Endothelial cell of umbilical vein (primary cell): Measurements from ENCODE around the gene C19orf44. TPM values are rescaled to one million over a fixed set of nuclear protein-coding genes. Genes with fewer than 3 reads are reported as not detected.
"Not testable (repeated sequence)": the region's sequence is repeated elsewhere in the genome, so short reads cannot be mapped to it uniquely, and the experiment has no call there.

ENCODE experiments used
- BruUV-seq: library from RNA; stranded (reverse); fragments of 400-500 nt; replicated peaks from 2 replicates; lab custom pipeline; 2021; lab: Mats Ljungman, UMichigan
- CTCF ChIA-PET: fragments of 300-600, 350-600 bp; sonication (Branson Sonifier 250); formaldehyde crosslinking; loops from one replicate; lab custom pipeline; 2021; ENCODE audit warnings: antibody characterized with exemption, inconsistent platforms; lab: Charles Lee
- POLR2A ChIA-PET: fragments of 300-600, 350-600 bp; sonication (Branson Sonifier 250); formaldehyde crosslinking; loops from one replicate; lab custom pipeline; 2021; ENCODE audit warnings: antibody characterized with exemption, inconsistent platforms; lab: Charles Lee
- DNase-seq: peaks from one replicate; pipeline ENCODE4 v3.0.0-alpha.2; 2011; ENCODE audit warnings: low read depth, low spot score
- FAIRE-seq: peaks from 2 replicates; lab custom pipeline; 2011; peaks lifted over from hg19 to GRCh38; lab: Jason Lieb, UNC
- H2AFZ ChIP-seq: 2 replicates; pipeline ENCODE4 v1.6.0; 2012; ENCODE audit warnings: low read depth, low read length, control low read depth, inconsistent platforms
- H3K27ac ChIP-seq: 2 replicates; pipeline ENCODE4 v1.5.1; 2011; ENCODE audit warnings: low read depth, mild to moderate bottlenecking, control low read depth, low read length, moderate library complexity; ENCODE audit not compliant: insufficient read depth
- H3K27me3 ChIP-seq, 2 experiments: 2 replicates each; pipeline versions ENCODE4 v1.6.0 to v1.6.1; 2011; ENCODE audit warnings: low read length in 2 of 2, mixed read lengths in 1 of 2; ENCODE audit not compliant: control insufficient read depth in 2 of 2, insufficient read depth in 2 of 2
- H3K36me3 ChIP-seq, 2 experiments: 2 replicates in 1 of 2; 3 replicates in 1 of 2; pipeline ENCODE4 v1.5.1; 2011; ENCODE audit warnings: low read length in 2 of 2, mild to moderate bottlenecking in 1 of 2, moderate library complexity in 1 of 2; ENCODE audit not compliant: control insufficient read depth in 2 of 2, insufficient read depth in 2 of 2; ENCODE audit errors: extremely low read depth in 1 of 2
- H3K4me1 ChIP-seq: 3 replicates; pipeline ENCODE4 v1.5.1; 2011; ENCODE audit warnings: mild to moderate bottlenecking, low read length; ENCODE audit not compliant: control insufficient read depth, insufficient read depth; ENCODE audit errors: extremely low read depth
- H3K4me2 ChIP-seq: 2 replicates; pipeline ENCODE4 v1.6.1; 2011; ENCODE audit warnings: low read length, control low read depth, mixed read lengths; ENCODE audit not compliant: insufficient read depth
- H3K4me3 ChIP-seq, 3 experiments: fragments of 200-600 bp in 1 of 3; sonication (generic), shearing (Covaris generic) in 1 of 3; replicated peaks in 1 of 3; 2 replicates each; pipeline ENCODE4 v1.5.1; 2011 to 2016; ENCODE audit warnings: control low read depth in 3 of 3, low read length in 3 of 3, mild to moderate bottlenecking in 2 of 3, inconsistent platforms in 1 of 3, low read depth in 1 of 3, moderate library complexity in 1 of 3; ENCODE audit not compliant: insufficient read depth in 1 of 3
- H3K79me2 ChIP-seq: 2 replicates; pipeline ENCODE4 v1.6.0; 2012; ENCODE audit warnings: low read length, inconsistent platforms; ENCODE audit not compliant: control insufficient read depth, insufficient read depth
- H3K9ac ChIP-seq: replicated peaks from 2 replicates; pipeline ENCODE3; 2011; ENCODE audit warnings: low read length, control low read depth; ENCODE audit not compliant: insufficient read depth; ENCODE audit errors: extremely low read depth
- H3K9me1 ChIP-seq: replicated peaks from 3 replicates; pipeline ENCODE4 v1.6.0; 2011; ENCODE audit warnings: mild to moderate bottlenecking, low read length; ENCODE audit not compliant: control insufficient read depth, insufficient read depth; ENCODE audit errors: extremely low read depth
- H3K9me3 ChIP-seq: replicated peaks from 2 replicates; pipeline ENCODE4 v1.5.1; 2012; ENCODE audit warnings: low read length, inconsistent platforms; ENCODE audit not compliant: control insufficient read depth, insufficient read depth
- H4K20me1 ChIP-seq: replicated peaks from 2 replicates; pipeline ENCODE3; 2011; ENCODE audit warnings: mild to moderate bottlenecking, low read length; ENCODE audit not compliant: control insufficient read depth, insufficient read depth; ENCODE audit errors: extremely low read depth
- MYC ChIP-seq: IDR thresholded peaks from one replicate; pipeline ENCODE4 v1.6.1; 2011; ENCODE audit warnings: mild to moderate bottlenecking, low read depth, low read length
- dilution Hi-C: fragments of 300-500 bp; cut with MboI; formaldehyde crosslinking; loops from one replicate; pipeline ENCODE4 v1.15.0; 2019; ENCODE audit warnings: low sequenced_read_pairs; ENCODE audit not compliant: extremely low pct_ligation_motif_present
- intact Hi-C: fragments of 100-400 bp; cut with micrococcal nuclease; formaldehyde crosslinking; loops from one replicate; pipeline ENCODE4 v1.10.0; 2022
- polyA plus RNA-seq, 4 experiments: library from polyadenylated mRNA; depleted of rRNA in 3 of 4; stranded (reverse) in 3 of 4; unstranded in 1 of 4; fragments of >200 nt; gene quantifications; 2 replicates each; pipeline versions ENCODE4 v1.2.1 to v1.2.3, GENCODE V29; 2011 to 2012; ENCODE audit warnings: missing spikeins in 1 of 4
- total RNA-seq: library from RNA; stranded (reverse); gene quantifications from 2 replicates; pipeline ENCODE4 v1.2.3, GENCODE V29; 2021

Gene C19orf44
- total and polyA plus RNA-seq, 2 donors (not counting 3 experiments of a cell fraction or from before 2014, with no cell fraction given), result 3.5 to 4.3 TPM

DNA sequence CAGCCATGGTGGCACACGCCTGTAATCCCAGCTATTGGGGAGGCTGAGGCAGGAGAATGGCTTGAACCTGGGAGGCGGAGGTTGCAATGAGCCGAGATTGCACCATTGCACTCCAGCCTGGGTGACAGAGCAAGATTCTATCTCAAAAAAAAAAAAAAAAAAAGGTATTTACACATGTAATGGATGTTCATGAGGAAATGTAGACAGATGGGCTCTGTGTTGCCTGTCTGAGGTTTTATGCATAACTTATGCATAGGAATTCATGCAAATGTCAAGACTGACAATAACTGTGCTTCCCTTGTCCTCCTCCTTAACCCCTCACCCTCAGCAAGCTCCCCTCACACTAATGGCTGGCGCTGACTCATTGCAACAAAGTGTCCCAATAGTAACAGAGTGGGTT is 9.7 kb upstream of the C19orf44 start:
- H3K27me3 ChIP-seq, H3K4me2 ChIP-seq, H3K79me2 ChIP-seq, dilution Hi-C loops, BruUV-seq, H4K20me1 ChIP-seq, intact Hi-C loops, H3K27ac ChIP-seq, H3K4me3 ChIP-seq, DNase-seq, H3K9me3 ChIP-seq, H3K36me3 ChIP-seq, H3K9me1 ChIP-seq, H3K4me1 ChIP-seq, POLR2A ChIA-PET, FAIRE-seq, H3K9ac ChIP-seq, H2AFZ ChIP-seq: not testable (repeated sequence)
- CTCF ChIA-PET, result interaction anchor here (0.7 to 1.3 kb wide), 3 partner anchors 10 to 44 kb away, joined by 3 read pairs; partner anchors contain the start of genes C19orf44 and CALR3

GRCh38 chr19:16496613-16496983 is 404 bp downstream of the C19orf44 start:
- no peaks in the 10 kb centered on the region for H3K27me3 ChIP-seq
- H3K9me1 ChIP-seq, result no peaks in the 10 kb centered on the region
- FAIRE-seq (no peak), DNase-seq (no peak)
- TF ChIP-seq MYC, result no peak
- no TSS peak for BruUV-seq
- intact Hi-C loops, result loop anchor here (1.0 to 5.0 kb wide), 3 partner anchors 24 to 59 kb away; no protein-coding TSS in a partner anchor
- H3K4me1 ChIP-seq, result peaks cover 7% of the 10 kb centered on the region
- H3K4me3 ChIP-seq, result peak overlapping the region; percentile 63 to 87 (median 80)
- peak overlapping the region; percentile 98 for H2AFZ ChIP-seq
- dilution Hi-C loops, result no loop called here
- peak overlapping the region; percentile 49 for H3K27ac ChIP-seq
- H3K4me2 ChIP-seq, result peak overlapping the region; percentile 83
- ChIA-PET CTCF (interaction anchor here (0.6 to 2.1 kb wide), 5 partner anchors 10 to 55 kb away, joined by 3 to 18 read pairs (median 3); no protein-coding TSS in a partner anchor), POLR2A (interaction anchor here (1.4 kb wide), 1 partner anchor 163 kb away, joined by 5 read pairs; the partner anchor contains the start of gene SMIM7)
- peaks cover 2% of the 10 kb centered on the region for H3K79me2 ChIP-seq
- no peaks in the 10 kb centered on the region for H3K36me3 ChIP-seq
- H3K9ac ChIP-seq, result peak overlapping the region; percentile 66
- H3K9me3 ChIP-seq, result no peaks in the 10 kb centered on the region
- no peaks in the 10 kb centered on the region for H4K20me1 ChIP-seq
